ENCODE results near the gene CBLB.
"Not testable (repeated sequence)": the region's sequence is repeated elsewhere in the genome, so short reads cannot be mapped to it uniquely, and the experiment has no call there.

Gene CBLB

GRCh38 chr3:105762749-105763658, 105.8 kb downstream of the CBLB start:
- H3K4me2 ChIP-seq (ENCODE audit: insufficient read depth, low read length, poor library complexity, severe bottlenecking), result no peak overlapping the region
- H3K4me3 ChIP-seq (ENCODE audit: low read length in 2 of 2), result peak overlapping the region in 1 of 2 donors; percentile 22
- no peak overlapping the region for H3K9ac ChIP-seq (ENCODE audit: low read depth, low read length, poor library complexity)
- H3K4ac ChIP-seq (ENCODE audit: low read length), result no peak overlapping the region
- no peak overlapping the region for H4K8ac ChIP-seq (ENCODE audit: low read depth, low read length)
- no peaks in the 10 kb centered on the region for H3K27me3 ChIP-seq (ENCODE audit: control insufficient read depth in 3 of 3, insufficient read depth in 3 of 3, low read depth in 1 of 3, low read length in 3 of 3)
- peaks cover 6% of the 10 kb centered on the region for H3K79me1 ChIP-seq (ENCODE audit: low read depth, low read length)
- H3K4me1 ChIP-seq (ENCODE audit: control insufficient read depth in 2 of 2, insufficient read depth in 1 of 2, low read depth in 1 of 2, low read length in 2 of 2), result peaks cover 2 to 4% of the 10 kb centered on the region in 2 donors
- no peak overlapping the region for H2BK120ac ChIP-seq (ENCODE audit: low read depth, low read length)
- H3K9me3 ChIP-seq (replicated peaks in 1 of 2; ENCODE audit: control insufficient read depth in 2 of 2, insufficient read depth in 1 of 2, low read depth in 1 of 2, low read length in 2 of 2), result peaks cover 14 to 44% of the 10 kb centered on the region in 2 donors
- H2BK15ac ChIP-seq (ENCODE audit: low read length), result no peak overlapping the region
- WGBS, 2 donors (ENCODE audit: extremely low coverage in 2 of 2, insufficient read length in 2 of 2, insufficient replicate concordance in 1 of 2), result no CpG with 5 or more reads among the region's 13 CpGs
- no peak for DNase-seq (ENCODE audit: low spot score)
- no peak overlapping the region for H2AFZ ChIP-seq (ENCODE audit: low read length)
- H2BK12ac ChIP-seq (ENCODE audit: low read length), result no peak overlapping the region
- no peak overlapping the region for H2AK5ac ChIP-seq (ENCODE audit: low read depth, low read length)
- no peak overlapping the region for H4K91ac ChIP-seq (ENCODE audit: low read depth, low read length, poor library complexity)
- peaks cover 2 to 21% of the 10 kb centered on the region in 2 donors for H3K36me3 ChIP-seq (replicated peaks in 1 of 2; ENCODE audit: control insufficient read depth in 2 of 2, insufficient read depth in 2 of 2, low read length in 2 of 2)
- no peak overlapping the region for H3K27ac ChIP-seq (replicated peaks; ENCODE audit: low read length)
- H3K23ac ChIP-seq (ENCODE audit: low read depth, low read length, poor library complexity), result no peak overlapping the region
- no peak overlapping the region for H2BK5ac ChIP-seq (ENCODE audit: low read length)
- H3K14ac ChIP-seq (ENCODE audit: low read length), result peak overlapping the region; percentile 21
- no peak overlapping the region for H3K18ac ChIP-seq (ENCODE audit: low read length)

- not testable (repeated sequence) for H4K8ac ChIP-seq (ENCODE audit: low read depth, low read length); H3K23ac ChIP-seq (ENCODE audit: low read depth, low read length, poor library complexity); DNase-seq (ENCODE audit: low spot score); H3K4ac ChIP-seq (ENCODE audit: low read length); H3K4me3 ChIP-seq (ENCODE audit: low read length in 2 of 2); H2BK15ac ChIP-seq (ENCODE audit: low read length); H3K9ac ChIP-seq (ENCODE audit: low read depth, low read length, poor library complexity); H2BK12ac ChIP-seq (ENCODE audit: low read length); H3K18ac ChIP-seq (ENCODE audit: low read length); H3K79me1 ChIP-seq (ENCODE audit: low read depth, low read length); H3K27ac ChIP-seq (replicated peaks; ENCODE audit: low read length); H3K4me1 ChIP-seq (ENCODE audit: control insufficient read depth in 2 of 2, insufficient read depth in 1 of 2, low read depth in 1 of 2, low read length in 2 of 2); H2BK5ac ChIP-seq (ENCODE audit: low read length); H4K91ac ChIP-seq (ENCODE audit: low read depth, low read length, poor library complexity); H3K4me2 ChIP-seq (ENCODE audit: insufficient read depth, low read length, poor library complexity, severe bottlenecking); H3K14ac ChIP-seq (ENCODE audit: low read length); H2BK120ac ChIP-seq (ENCODE audit: low read depth, low read length); H3K27me3 ChIP-seq (ENCODE audit: control insufficient read depth in 3 of 3, insufficient read depth in 3 of 3, low read depth in 1 of 3, low read length in 3 of 3); H2AK5ac ChIP-seq (ENCODE audit: low read depth, low read length); H2AFZ ChIP-seq (ENCODE audit: low read length)
- no CpG with 5 or more reads among the region's 1 CpG for WGBS, 2 donors (ENCODE audit: extremely low coverage in 2 of 2, insufficient read length in 2 of 2, insufficient replicate concordance in 1 of 2)
- Histone ChIP-seq H3K9me3 (replicated peaks in 1 of 2; ENCODE audit: control insufficient read depth in 2 of 2, insufficient read depth in 1 of 2, low read depth in 1 of 2, low read length in 2 of 2) (peaks cover 14 to 44% of the 10 kb centered on the region in 2 donors), H3K36me3 (replicated peaks in 1 of 2; ENCODE audit: control insufficient read depth in 2 of 2, insufficient read depth in 2 of 2, low read length in 2 of 2) (peaks cover 2 to 21% of the 10 kb centered on the region in 2 donors)
Measured at GRCh38 chr3:105762214-105762613, 106.6 kb downstream of the CBLB start.

- no peaks in the 10 kb centered on the region for H3K27me3 ChIP-seq (ENCODE audit: control insufficient read depth in 3 of 3, insufficient read depth in 3 of 3, low read depth in 1 of 3, low read length in 3 of 3)
- no peak for DNase-seq (ENCODE audit: low spot score)
Measured at GRCh38 chr3:105759442-105760078, 109.3 kb downstream of the CBLB start.

GRCh38 chr3:105758451-105758850, 110.4 kb downstream of the CBLB start:
- peaks cover 2 to 16% of the 10 kb centered on the region in 2 donors for H3K36me3 ChIP-seq (replicated peaks in 1 of 2; ENCODE audit: control insufficient read depth in 2 of 2, insufficient read depth in 2 of 2, low read length in 2 of 2)
- H2BK5ac ChIP-seq (ENCODE audit: low read length), result no peak overlapping the region
- H3K27ac ChIP-seq (replicated peaks; ENCODE audit: low read length), result no peak overlapping the region
- H3K79me1 ChIP-seq (ENCODE audit: low read depth, low read length), result peaks cover 6% of the 10 kb centered on the region
- peak overlapping the region; percentile 65 for H3K18ac ChIP-seq (ENCODE audit: low read length)
- no peak overlapping the region for H3K4me3 ChIP-seq (ENCODE audit: low read length in 2 of 2)
- no peak overlapping the region for H3K4me2 ChIP-seq (ENCODE audit: insufficient read depth, low read length, poor library complexity, severe bottlenecking)
- no peaks in the 10 kb centered on the region for H3K27me3 ChIP-seq (ENCODE audit: control insufficient read depth in 3 of 3, insufficient read depth in 3 of 3, low read depth in 1 of 3, low read length in 3 of 3)
- no peak for DNase-seq (ENCODE audit: low spot score)
- H3K9me3 ChIP-seq (replicated peaks in 1 of 2; ENCODE audit: control insufficient read depth in 2 of 2, insufficient read depth in 1 of 2, low read depth in 1 of 2, low read length in 2 of 2), result peaks cover 14 to 38% of the 10 kb centered on the region in 2 donors
- H3K4ac ChIP-seq (ENCODE audit: low read length), result no peak overlapping the region
- H2AK5ac ChIP-seq (ENCODE audit: low read depth, low read length), result no peak overlapping the region
- no peak overlapping the region for H2AFZ ChIP-seq (ENCODE audit: low read length)
- H4K91ac ChIP-seq (ENCODE audit: low read depth, low read length, poor library complexity), result peak overlapping the region; percentile 22
- H2BK120ac ChIP-seq (ENCODE audit: low read depth, low read length), result no peak overlapping the region
- peak overlapping the region; percentile 4 for H3K14ac ChIP-seq (ENCODE audit: low read length)
- H3K23ac ChIP-seq (ENCODE audit: low read depth, low read length, poor library complexity), result peak overlapping the region; percentile 91
- WGBS, 2 donors (ENCODE audit: extremely low coverage in 2 of 2, insufficient read length in 2 of 2, insufficient replicate concordance in 1 of 2), result no CpG with 5 or more reads among the region's 9 CpGs
- H4K8ac ChIP-seq (ENCODE audit: low read depth, low read length), result no peak overlapping the region
- no peak overlapping the region for H2BK15ac ChIP-seq (ENCODE audit: low read length)
- H2BK12ac ChIP-seq (ENCODE audit: low read length), result peak overlapping the region; percentile 2
- peak overlapping the region; percentile 44 for H3K9ac ChIP-seq (ENCODE audit: low read depth, low read length, poor library complexity)
- H3K4me1 ChIP-seq (ENCODE audit: control insufficient read depth in 2 of 2, insufficient read depth in 1 of 2, low read depth in 1 of 2, low read length in 2 of 2), result no peaks in the 10 kb centered on the region

More at GRCh38 chr3:105759442-105760078, 109.3 kb downstream of the CBLB start:
- no peak overlapping the region for H2BK12ac ChIP-seq (ENCODE audit: low read length)
- peak overlapping the region; percentile 25 for H3K9ac ChIP-seq (ENCODE audit: low read depth, low read length, poor library complexity)
- no peak overlapping the region for H3K4ac ChIP-seq (ENCODE audit: low read length)
- H4K8ac ChIP-seq (ENCODE audit: low read depth, low read length), result no peak overlapping the region
- H3K36me3 ChIP-seq (replicated peaks in 1 of 2; ENCODE audit: control insufficient read depth in 2 of 2, insufficient read depth in 2 of 2, low read length in 2 of 2), result peaks cover 2 to 17% of the 10 kb centered on the region in 2 donors
- H3K4me2 ChIP-seq (ENCODE audit: insufficient read depth, low read length, poor library complexity, severe bottlenecking), result no peak overlapping the region
- no peak overlapping the region for H2AK5ac ChIP-seq (ENCODE audit: low read depth, low read length)
- H3K14ac ChIP-seq (ENCODE audit: low read length), result no peak overlapping the region
- H2AFZ ChIP-seq (ENCODE audit: low read length), result no peak overlapping the region
- no peak overlapping the region for H2BK120ac ChIP-seq (ENCODE audit: low read depth, low read length)
- no peak overlapping the region for H2BK5ac ChIP-seq (ENCODE audit: low read length)
- no peaks in the 10 kb centered on the region for H3K4me1 ChIP-seq (ENCODE audit: control insufficient read depth in 2 of 2, insufficient read depth in 1 of 2, low read depth in 1 of 2, low read length in 2 of 2)
- H4K91ac ChIP-seq (ENCODE audit: low read depth, low read length, poor library complexity), result no peak overlapping the region
- peaks cover 6% of the 10 kb centered on the region for H3K79me1 ChIP-seq (ENCODE audit: low read depth, low read length)
- no peak overlapping the region for H2BK15ac ChIP-seq (ENCODE audit: low read length)
- peaks cover 14 to 44% of the 10 kb centered on the region in 2 donors for H3K9me3 ChIP-seq (replicated peaks in 1 of 2; ENCODE audit: control insufficient read depth in 2 of 2, insufficient read depth in 1 of 2, low read depth in 1 of 2, low read length in 2 of 2)
- peak overlapping the region in 1 of 2 donors; percentile 22 for H3K4me3 ChIP-seq (ENCODE audit: low read length in 2 of 2)
- H3K27ac ChIP-seq (replicated peaks; ENCODE audit: low read length), result no peak overlapping the region
- H3K23ac ChIP-seq (ENCODE audit: low read depth, low read length, poor library complexity), result peak overlapping the region; percentile 56
- WGBS, 2 donors (ENCODE audit: extremely low coverage in 2 of 2, insufficient read length in 2 of 2, insufficient replicate concordance in 1 of 2), result no CpG with 5 or more reads among the region's 6 CpGs
- peak overlapping the region; percentile 25 for H3K18ac ChIP-seq (ENCODE audit: low read length)
